Measurements from ENCODE around the gene NCAM1.

DNA sequence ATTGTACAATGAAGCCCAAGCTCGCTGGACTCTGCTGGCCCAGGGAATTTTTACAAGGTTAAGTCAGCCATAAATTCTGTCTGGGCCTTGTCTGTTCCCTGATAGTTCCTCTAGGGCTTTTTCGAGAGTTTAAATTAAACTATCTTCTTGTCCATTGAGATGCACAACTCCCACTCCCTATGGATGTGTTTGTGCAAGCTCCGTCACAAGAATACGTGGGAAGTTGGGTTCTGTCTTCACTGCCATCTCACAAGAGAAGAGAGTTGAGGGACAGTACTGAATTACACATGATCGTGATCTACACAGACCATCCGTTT, 199.5 kb downstream of the NCAM1 start:
- TF ChIP-seq POLR2A (IDR thresholded peaks at IDR 0.05), result no peak
- TF ChIP-seq, protein P1, sequence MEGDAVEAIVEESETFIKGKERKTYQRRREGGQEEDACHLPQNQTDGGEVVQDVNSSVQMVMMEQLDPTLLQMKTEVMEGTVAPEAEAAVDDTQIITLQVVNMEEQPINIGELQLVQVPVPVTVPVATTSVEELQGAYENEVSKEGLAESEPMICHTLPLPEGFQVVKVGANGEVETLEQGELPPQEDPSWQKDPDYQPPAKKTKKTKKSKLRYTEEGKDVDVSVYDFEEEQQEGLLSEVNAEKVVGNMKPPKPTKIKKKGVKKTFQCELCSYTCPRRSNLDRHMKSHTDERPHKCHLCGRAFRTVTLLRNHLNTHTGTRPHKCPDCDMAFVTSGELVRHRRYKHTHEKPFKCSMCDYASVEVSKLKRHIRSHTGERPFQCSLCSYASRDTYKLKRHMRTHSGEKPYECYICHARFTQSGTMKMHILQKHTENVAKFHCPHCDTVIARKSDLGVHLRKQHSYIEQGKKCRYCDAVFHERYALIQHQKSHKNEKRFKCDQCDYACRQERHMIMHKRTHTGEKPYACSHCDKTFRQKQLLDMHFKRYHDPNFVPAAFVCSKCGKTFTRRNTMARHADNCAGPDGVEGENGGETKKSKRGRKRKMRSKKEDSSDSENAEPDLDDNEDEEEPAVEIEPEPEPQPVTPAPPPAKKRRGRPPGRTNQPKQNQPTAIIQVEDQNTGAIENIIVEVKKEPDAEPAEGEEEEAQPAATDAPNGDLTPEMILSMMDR (IDR thresholded peaks at IDR 0.05), result peak in 1 of 6 experiments; percentile 28
